Measurements from ENCODE around the gene SUN5. TPM values are rescaled to one million over a fixed set of nuclear protein-coding genes. Genes with fewer than 3 reads are reported as not detected.

Gene SUN5
- total RNA-seq, 6 experiments from 2014 or later: not detected

DNA sequence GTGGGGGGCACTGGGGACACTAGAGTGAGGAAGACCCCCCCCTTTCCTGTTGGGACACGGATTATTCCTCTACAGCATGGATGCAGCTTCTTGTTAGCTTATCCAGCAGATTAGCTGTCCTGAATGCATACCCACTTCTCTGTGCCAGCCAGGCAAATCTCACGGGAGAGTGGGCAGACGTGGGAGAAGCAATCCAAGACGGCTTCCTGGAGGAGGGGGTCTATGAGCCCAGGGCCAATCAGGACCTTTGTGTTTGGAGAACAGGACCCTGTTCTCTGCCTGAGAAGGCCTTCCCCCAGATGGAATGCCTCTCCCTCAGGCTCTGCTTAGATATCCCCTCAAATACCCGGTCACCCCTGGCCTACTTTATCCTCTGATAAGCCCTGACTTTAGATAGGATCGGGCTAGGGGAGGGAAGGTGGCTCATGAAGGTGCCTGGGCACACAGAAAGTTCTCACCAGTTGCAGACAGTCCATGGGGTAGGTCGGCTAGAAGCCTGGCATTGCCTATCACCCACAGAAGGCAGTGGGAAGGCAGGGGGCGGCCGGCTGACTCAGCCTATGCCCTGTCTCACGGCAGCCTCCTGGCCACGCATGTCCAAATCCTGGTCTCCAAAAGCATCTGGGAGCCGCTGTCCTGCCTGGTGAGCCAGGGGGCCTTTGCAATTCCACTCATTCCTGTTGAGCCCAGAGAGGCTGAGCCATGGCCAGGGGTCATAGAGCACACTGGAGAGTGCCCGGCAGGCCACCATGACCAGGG lies 34.7 kb downstream of the SUN5 start:
- H3K4me3 ChIP-seq: no peak overlapping the region
- 67% methylated on average over 3 of the region's 13 CpGs for WGBS (ENCODE audit: insufficient coverage, low coverage, low lambda C conversion rate, missing lambda C conversion rate)
- intact Hi-C loops (cut with DNase I): no loop called here
- no peaks in the 10 kb centered on the region for H3K9me3 ChIP-seq
- no peaks in the 10 kb centered on the region for H3K27me3 ChIP-seq
- no peak for TF ChIP-seq POLR2A (IDR thresholded peaks at IDR 0.05)
- TF ChIP-seq, protein P1, sequence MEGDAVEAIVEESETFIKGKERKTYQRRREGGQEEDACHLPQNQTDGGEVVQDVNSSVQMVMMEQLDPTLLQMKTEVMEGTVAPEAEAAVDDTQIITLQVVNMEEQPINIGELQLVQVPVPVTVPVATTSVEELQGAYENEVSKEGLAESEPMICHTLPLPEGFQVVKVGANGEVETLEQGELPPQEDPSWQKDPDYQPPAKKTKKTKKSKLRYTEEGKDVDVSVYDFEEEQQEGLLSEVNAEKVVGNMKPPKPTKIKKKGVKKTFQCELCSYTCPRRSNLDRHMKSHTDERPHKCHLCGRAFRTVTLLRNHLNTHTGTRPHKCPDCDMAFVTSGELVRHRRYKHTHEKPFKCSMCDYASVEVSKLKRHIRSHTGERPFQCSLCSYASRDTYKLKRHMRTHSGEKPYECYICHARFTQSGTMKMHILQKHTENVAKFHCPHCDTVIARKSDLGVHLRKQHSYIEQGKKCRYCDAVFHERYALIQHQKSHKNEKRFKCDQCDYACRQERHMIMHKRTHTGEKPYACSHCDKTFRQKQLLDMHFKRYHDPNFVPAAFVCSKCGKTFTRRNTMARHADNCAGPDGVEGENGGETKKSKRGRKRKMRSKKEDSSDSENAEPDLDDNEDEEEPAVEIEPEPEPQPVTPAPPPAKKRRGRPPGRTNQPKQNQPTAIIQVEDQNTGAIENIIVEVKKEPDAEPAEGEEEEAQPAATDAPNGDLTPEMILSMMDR (IDR thresholded peaks at IDR 0.05): no peak
- H3K36me3 ChIP-seq: no peaks in the 10 kb centered on the region
- no peak overlapping the region for H3K27ac ChIP-seq
- no peak for ATAC-seq
- DNase-seq: no peak
- H3K4me1 ChIP-seq: no peaks in the 10 kb centered on the region

DNA sequence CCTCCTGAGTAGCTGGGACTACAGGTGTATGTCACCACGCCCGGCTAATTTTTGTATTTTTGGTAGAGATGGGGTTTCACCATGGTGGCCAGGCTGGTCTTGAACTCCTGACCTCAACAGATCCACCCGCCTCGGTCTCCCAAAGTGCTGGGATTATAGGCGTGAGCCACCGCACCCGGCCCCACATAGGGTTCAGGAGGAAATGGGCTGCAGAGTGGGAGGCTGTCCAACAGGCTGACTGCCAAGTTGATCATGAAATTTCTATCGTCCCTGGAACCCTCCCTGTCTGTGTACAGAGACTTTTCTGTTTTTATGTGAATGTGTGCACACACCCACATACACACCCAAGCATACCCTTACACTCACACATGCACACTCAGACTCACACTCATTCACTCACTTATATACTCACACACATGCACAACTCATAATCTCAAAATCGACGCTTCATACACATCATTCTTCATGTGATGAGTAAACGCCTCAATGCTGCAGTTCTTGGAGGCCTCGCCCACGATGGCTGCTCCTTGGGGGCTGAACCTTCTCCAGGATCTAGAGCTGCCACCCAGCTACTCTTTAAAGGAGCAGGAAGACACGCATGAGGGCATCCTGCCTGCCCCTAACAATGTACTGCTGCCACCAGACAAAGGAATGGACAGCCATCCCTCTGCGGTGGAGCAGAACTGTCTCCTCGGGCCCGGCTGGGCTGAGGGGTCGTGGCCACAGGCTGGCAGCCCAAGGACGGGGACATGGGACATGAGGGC lies 35.6 kb downstream of the SUN5 start:
- H3K36me3 ChIP-seq: no peaks in the 10 kb centered on the region
- no peak overlapping the region for H3K4me3 ChIP-seq
- intact Hi-C loops (cut with DNase I): no loop called here
- no peaks in the 10 kb centered on the region for H3K9me3 ChIP-seq
- TF ChIP-seq POLR2A (IDR thresholded peaks at IDR 0.05): no peak
- TF ChIP-seq, protein P1 (IDR thresholded peaks at IDR 0.05): no peak
- H3K27ac ChIP-seq: no peak overlapping the region
- 69% methylated on average over 10 of the region's 19 CpGs for WGBS (ENCODE audit: insufficient coverage, low coverage, low lambda C conversion rate, missing lambda C conversion rate)
- no peaks in the 10 kb centered on the region for H3K27me3 ChIP-seq
- H3K4me1 ChIP-seq: no peaks in the 10 kb centered on the region
- DNase-seq (peak in 1 of 3 donors; percentile 20), ATAC-seq (no peak)

DNA sequence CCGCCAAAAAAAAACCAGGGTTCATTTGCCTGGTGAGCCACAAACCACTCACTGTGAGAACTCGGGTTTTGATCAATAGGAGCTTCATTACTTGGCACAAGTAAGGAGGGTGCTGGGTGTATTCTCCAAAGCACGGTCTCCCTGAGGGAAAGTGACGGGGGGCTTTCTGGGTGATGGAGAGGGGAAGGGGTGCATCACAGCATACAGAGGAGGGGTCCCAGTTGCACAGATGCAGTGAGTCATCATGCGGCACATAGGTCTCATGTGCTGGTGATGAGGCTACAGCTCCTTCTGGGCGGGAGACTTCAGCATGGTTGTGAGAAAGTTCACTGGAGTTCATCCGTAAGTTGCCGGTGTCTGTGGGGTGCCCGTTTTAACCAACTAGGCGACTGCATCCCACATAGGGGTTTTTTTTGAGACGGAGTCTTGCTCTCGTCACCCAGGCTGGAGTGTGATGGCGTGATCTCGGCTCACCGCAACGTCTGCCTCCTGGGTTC lies 36.2 kb downstream of the SUN5 start:
- no peaks in the 10 kb centered on the region for H3K27me3 ChIP-seq
- H3K27ac ChIP-seq: no peak overlapping the region
- TF ChIP-seq, protein P1 (IDR thresholded peaks at IDR 0.05): no peak
- no peak for TF ChIP-seq POLR2A (IDR thresholded peaks at IDR 0.05)
- intact Hi-C loops (cut with DNase I): no loop called here
- peak in 1 of 3 donors; percentile 11 for DNase-seq
- H3K36me3 ChIP-seq: no peaks in the 10 kb centered on the region
- no peak for ATAC-seq
- H3K4me3 ChIP-seq: no peak overlapping the region
- no peaks in the 10 kb centered on the region for H3K9me3 ChIP-seq
- WGBS (ENCODE audit: insufficient coverage, low coverage, low lambda C conversion rate, missing lambda C conversion rate): 67% methylated on average over 7 of the region's 16 CpGs
- no peaks in the 10 kb centered on the region for H3K4me1 ChIP-seq

DNA sequence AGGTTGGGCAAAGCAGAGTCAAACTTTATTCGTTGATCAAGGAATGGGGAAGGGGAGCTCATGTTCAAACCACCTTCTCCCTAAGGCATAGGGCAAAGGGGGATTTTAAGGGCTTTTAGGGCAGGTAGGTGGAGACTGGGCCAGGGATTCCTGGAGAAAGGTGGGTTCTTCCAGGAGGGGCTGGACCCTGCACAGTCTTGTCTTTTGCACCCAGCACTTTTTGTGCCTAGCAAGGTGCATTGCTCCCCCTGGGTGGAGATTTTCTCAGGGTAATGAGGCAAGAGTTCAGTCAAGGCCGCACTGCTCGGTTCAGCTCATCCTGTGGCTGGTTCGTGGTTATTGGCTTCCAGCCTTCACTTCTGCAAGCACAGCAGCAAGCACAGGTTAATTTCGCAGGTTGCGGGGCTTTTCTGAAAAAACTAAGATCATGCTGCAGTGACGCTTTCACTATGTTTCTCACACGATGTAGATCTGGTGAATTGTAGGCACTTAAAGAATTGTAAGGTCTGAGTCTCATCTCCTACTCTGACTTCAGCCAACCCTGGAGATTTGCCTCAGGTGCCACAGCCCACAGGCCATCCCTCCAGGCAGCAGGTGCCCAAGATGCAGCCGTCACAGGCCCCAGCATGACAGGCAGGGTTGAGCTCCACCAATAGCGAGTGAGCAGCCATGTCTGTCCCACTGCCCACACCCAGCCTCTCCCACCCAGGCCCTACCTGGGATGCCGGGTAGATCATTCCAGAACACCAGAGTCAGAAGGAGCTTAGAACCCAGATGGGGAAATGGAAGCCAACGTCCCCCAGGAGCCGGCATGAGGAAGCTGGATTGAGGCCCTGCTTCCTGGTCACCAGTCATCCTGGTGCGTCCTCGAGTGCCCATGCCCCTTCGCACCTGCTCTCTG lies 37.1 kb downstream of the SUN5 start:
- H3K27me3 ChIP-seq: no peaks in the 10 kb centered on the region
- DNase-seq (peak in 1 of 3 donors; percentile 34), ATAC-seq (peak in 2 of 4 donors; percentile 14 to 36)
- no peaks in the 10 kb centered on the region for H3K9me3 ChIP-seq
- intact Hi-C loops (cut with DNase I): no loop called here
- TF ChIP-seq POLR2A (IDR thresholded peaks at IDR 0.05): no peak
- TF ChIP-seq, protein P1 (IDR thresholded peaks at IDR 0.05): no peak
- WGBS (ENCODE audit: insufficient coverage, low coverage, low lambda C conversion rate, missing lambda C conversion rate): 61% methylated on average over 6 of the region's 16 CpGs
- H3K36me3 ChIP-seq: no peaks in the 10 kb centered on the region
- H3K4me1 ChIP-seq: no peaks in the 10 kb centered on the region
- H3K4me3 ChIP-seq: no peak overlapping the region
- H3K27ac ChIP-seq: no peak overlapping the region
